Stimulated activated CD8-positive, alpha-beta memory T cell treated with anti-CD3 and anti-CD28 coated beads, Interleukin-2, amount 100 ng/mL, for 1 hour (primary cell): ENCODE measurements around the gene NUMBL.
"Not testable (repeated sequence)": the region's sequence is repeated elsewhere in the genome, so short reads cannot be mapped to it uniquely, and the experiment has no call there.

ENCODE experiments used
- DNase-seq, 2 donors: peaks; one replicate each; pipeline ENCODE4 v3.0.0-alpha.2; 2020; ENCODE audit warnings: low read depth in 2 of 2

NUMBL gene

GRCh38 chr19:40663695-40664692, 26.5 kb downstream of the NUMBL start:
- DNase-seq: no peak

- peak; percentile 88 to 89 for DNase-seq
Measured at GRCh38 chr19:40662925-40663694, 27.3 kb downstream of the NUMBL start.

GRCh38 chr19:40661616-40662015, 28.8 kb downstream of the NUMBL start:
- no peak for DNase-seq

- DNase-seq: no peak
Measured at GRCh38 chr19:40659566-40659965, 30.9 kb downstream of the NUMBL start.

- no peak for DNase-seq
Measured at GRCh38 chr19:40659116-40659515, 31.3 kb downstream of the NUMBL start.

- no peak for DNase-seq
Measured at GRCh38 chr19:40658031-40658430, 32.4 kb downstream of the NUMBL start.

GRCh38 chr19:40655684-40656083, 34.8 kb downstream of the NUMBL start:
- not testable (repeated sequence) for DNase-seq

GRCh38 chr19:40652303-40652702, 38.1 kb downstream of the NUMBL start:
- not testable (repeated sequence) for DNase-seq

GRCh38 chr19:40650749-40651305, 39.6 kb downstream of the NUMBL start:
- no peak for DNase-seq

- not testable (repeated sequence) for DNase-seq
Measured at GRCh38 chr19:40649903-40650675, 40.4 kb downstream of the NUMBL start.

- no peak for DNase-seq
Measured at GRCh38 chr19:40646743-40647254, 43.7 kb downstream of the NUMBL start.

GRCh38 chr19:40642757-40643305, 47.6 kb downstream of the NUMBL start:
- DNase-seq: no peak

GRCh38 chr19:40642051-40642706, 48.3 kb downstream of the NUMBL start:
- DNase-seq: no peak

- DNase-seq: no peak
Measured at GRCh38 chr19:40641281-40641680, 49.2 kb downstream of the NUMBL start.

- DNase-seq: no peak
Measured at GRCh38 chr19:40640744-40641143, 49.7 kb downstream of the NUMBL start.

- no peak for DNase-seq
Measured at GRCh38 chr19:40639638-40639982, 50.8 kb downstream of the NUMBL start.

GRCh38 chr19:40638327-40638726, 52.1 kb downstream of the NUMBL start:
- DNase-seq: no peak

- no peak for DNase-seq
Measured at GRCh38 chr19:40633207-40633606, 57.2 kb downstream of the NUMBL start.

- no peak for DNase-seq
Measured at GRCh38 chr19:40632311-40633036, 58.0 kb downstream of the NUMBL start.
